ENCODE results near the gene UMPS.
"Not testable (repeated sequence)": the region's sequence is repeated elsewhere in the genome, so short reads cannot be mapped to it uniquely, and the experiment has no call there.

UMPS gene

GRCh38 chr3:124705552-124705951, 24.7 kb upstream of the UMPS start:
- in situ Hi-C loops (cut with MboI; ENCODE audit: low sequenced_read_pairs): no loop called here

DNA sequence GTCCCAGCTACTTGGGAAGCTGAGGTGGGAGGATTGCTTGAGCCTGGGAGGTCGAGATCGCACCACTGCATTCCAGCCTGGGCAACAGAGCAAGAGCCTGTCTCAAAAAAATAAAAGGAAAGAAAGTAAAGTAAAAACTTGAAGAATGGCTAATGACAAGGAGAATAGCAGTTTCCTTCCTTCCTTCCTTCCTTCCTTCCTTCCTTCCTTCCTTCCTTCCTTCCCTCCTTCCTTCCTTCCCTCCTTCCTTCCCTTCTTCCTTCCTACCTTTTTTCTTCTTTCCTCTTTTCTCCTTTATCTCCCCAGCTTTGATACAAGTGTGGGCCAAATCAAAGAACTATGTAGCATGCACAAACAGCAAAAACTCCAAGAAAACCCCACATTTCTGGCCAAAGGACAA, 23.0 kb upstream of the UMPS start:
- in situ Hi-C loops (cut with MboI; ENCODE audit: low sequenced_read_pairs): not testable (repeated sequence)

DNA sequence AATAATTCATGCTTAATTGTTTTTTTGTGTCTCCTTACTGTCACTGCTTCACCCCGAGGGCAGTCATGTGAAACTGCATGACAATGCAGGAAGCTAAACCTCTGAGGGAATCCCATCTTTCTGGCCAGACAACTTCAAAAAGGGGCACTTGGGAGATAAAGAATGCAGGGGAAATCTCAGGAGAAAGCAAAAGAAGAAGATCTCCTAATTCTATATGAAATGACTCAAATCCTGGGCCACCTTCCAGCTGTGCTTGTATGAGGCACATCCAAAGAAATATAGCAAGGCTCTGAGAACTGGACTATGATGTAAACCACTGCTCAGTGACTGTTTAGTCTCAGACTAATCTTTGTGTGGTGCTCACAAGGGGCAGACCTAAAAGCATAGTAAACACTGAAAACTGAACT, 22.6 kb upstream of the UMPS start:
- in situ Hi-C loops (cut with MboI; ENCODE audit: low sequenced_read_pairs): no loop called here

DNA sequence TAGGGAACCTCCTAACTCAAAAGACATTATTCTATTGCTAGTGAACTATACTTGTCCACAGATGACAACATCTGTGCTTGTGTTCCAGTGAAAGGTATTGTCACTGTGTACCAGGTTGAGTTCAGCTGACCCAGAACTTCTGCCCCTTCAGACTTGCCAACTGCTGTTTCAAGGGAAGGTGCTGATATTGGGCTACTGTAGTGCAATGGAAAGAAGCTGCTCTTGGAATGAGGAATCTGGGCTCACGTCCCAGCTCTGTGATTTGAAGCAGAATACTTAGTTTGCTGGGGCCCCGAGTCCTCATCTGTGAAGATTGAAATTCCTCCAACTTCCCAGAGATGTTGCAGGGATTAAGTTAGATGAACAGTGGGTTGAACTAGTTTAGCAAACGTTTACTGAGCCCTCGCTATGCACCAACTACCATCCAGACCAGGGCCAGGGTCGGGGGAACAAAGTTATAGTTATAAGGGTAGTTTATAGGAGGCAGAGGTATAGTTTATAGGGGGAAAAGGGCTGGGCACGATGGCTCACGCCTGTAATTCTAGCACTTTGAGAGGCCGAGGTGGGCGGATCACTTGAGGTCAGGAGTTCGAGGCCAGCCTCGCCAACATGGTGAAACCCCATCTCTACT, 15.9 kb upstream of the UMPS start:
- in situ Hi-C loops (cut with MboI; ENCODE audit: low sequenced_read_pairs): no loop called here

GRCh38 chr3:124722589-124722988, 7.7 kb upstream of the UMPS start:
- in situ Hi-C loops (cut with MboI; ENCODE audit: low sequenced_read_pairs): no loop called here

GRCh38 chr3:124730941-124731297, 667 bp downstream of the UMPS start:
- in situ Hi-C loops (cut with MboI; ENCODE audit: low sequenced_read_pairs): no loop called here

DNA sequence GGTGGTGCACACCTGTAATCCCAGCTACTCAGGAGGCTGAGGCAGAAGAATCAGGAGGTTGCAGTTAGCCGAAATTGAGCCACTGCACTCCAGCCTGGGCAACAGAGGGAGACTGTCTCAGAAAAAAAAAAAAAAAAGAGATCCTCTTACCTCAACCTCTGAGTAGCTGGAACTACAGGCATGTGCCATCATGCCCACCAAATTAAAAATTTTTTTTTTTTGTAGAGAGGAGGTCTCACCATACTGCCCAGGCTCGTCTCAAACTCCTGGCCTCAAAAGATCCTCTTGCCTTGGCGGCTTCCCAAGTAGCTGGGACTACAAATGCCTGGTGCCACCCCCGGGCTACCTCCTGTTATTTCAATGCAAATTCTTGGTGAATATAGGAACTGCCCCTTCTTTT, 1.5 kb downstream of the UMPS start:
- in situ Hi-C loops (cut with MboI; ENCODE audit: low sequenced_read_pairs): no loop called here

DNA sequence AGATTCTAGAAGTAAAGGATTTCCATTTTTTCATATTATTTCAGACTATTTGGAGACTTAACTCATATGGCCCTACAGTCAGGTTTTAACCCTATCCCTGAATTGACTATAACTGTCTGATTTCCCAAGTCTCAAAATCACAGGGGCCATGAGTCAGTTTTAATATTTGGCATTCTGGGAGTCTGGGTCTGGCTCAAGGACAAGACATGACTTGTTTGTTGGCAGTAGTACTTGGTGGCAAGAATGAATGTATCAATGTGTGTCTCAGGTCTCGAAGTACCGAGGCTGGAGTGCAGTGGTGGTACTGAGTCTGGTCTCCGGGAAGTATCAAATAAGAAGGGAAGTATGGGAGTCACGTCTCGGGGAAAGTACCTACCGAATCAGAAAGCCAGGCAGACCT, 10.8 kb downstream of the UMPS start:
- in situ Hi-C loops (cut with MboI; ENCODE audit: low sequenced_read_pairs): no loop called here

DNA sequence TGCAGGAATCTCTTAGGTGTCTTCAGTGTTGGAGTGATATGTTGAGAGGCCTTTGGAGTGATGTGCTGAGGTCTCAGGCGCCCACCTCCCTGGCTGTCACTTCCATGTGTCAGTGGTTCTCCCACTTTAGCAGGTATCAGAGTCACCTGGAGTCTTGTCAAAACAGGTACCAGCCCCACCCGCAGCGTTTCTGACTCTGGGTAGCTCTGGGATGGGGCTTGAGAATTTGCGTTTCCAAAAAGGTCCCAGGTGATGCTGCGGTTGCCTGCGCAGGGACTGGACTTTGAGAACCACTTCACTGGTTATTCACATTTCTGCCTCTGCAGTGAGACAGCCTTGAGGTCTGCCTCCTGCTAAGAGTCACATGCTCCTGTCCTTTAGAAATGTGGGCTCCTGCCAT, 15.5 kb downstream of the UMPS start:
- in situ Hi-C loops (cut with MboI; ENCODE audit: low sequenced_read_pairs): no loop called here

GRCh38 chr3:124747111-124747981, 17.1 kb downstream of the UMPS start:
- in situ Hi-C loops (cut with MboI; ENCODE audit: low sequenced_read_pairs): no loop called here

DNA sequence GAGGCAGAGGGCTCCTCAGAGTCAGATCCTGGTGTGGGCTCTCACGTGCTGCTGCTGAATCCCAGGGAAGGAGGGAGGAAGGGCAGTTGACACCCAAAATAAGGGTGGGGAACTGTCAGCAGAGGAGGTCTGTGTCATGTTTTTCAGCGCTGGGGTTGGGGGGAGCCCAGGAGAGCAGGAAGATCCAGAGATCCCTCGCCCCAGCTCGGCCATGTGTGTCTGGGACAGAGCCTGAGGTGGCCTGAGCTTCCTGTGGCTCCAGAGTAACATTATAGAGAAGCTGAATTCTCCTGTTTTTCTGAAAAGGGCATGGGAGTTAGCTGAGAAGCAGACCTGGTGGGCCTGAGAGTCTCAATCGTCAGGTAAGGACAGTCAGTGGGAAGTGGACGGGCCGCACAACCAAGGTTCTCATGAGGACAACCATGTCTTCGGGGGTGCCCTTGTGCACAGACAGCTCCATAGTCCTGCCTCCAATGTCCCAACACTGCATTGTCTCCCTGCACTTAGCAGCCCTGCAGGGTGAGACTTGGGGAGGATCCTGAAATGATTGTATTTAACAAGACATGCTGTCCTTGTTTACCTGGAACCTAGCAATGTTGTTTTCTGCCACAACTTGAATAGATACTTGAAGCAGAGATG, 18.4 kb downstream of the UMPS start:
- in situ Hi-C loops (cut with MboI; ENCODE audit: low sequenced_read_pairs): no loop called here

DNA sequence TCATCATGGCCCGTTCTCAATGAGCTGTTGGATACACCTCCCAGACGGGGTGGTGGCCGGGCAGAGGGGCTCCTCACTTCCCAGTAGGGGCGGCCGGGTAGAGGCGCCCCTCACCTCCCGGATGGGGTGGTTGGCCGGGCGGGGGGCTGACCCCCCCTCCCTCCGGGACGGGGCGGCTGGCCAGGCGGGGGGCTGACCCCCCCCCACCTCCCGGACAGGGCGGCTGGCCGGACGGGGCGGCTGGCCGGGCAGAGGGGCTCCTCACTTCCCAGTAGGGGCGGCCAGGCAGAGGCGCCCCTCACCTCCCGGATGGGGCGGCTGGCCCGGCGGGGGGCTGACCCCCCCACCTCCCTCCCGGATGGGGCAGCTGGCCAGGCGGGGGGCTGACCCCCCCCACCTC, 19.6 kb downstream of the UMPS start:
- in situ Hi-C loops (cut with MboI; ENCODE audit: low sequenced_read_pairs): not testable (repeated sequence)

GRCh38 chr3:124751501-124751900, 21.2 kb downstream of the UMPS start:
- in situ Hi-C loops (cut with MboI; ENCODE audit: low sequenced_read_pairs): no loop called here

DNA sequence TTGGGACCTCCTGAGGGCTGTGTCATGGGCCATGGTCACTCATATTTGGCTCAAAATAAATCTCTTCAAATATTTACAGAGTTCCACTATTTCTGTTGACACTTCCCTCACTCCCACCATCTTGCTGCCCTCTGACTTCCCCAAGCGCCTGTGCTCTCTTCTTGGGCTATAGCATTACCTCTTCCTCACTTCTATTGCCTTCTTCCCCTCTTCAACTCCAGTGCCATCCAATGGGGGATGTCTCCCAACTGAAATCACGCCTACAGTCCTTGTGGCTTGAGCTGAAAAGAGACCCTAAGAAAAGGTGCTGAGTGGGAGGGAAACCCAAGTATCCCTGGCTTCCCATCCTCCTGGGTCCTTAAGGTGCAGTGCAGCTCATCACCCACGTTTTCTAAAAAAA, 21.8 kb downstream of the UMPS start:
- in situ Hi-C loops (cut with MboI; ENCODE audit: low sequenced_read_pairs): no loop called here

DNA sequence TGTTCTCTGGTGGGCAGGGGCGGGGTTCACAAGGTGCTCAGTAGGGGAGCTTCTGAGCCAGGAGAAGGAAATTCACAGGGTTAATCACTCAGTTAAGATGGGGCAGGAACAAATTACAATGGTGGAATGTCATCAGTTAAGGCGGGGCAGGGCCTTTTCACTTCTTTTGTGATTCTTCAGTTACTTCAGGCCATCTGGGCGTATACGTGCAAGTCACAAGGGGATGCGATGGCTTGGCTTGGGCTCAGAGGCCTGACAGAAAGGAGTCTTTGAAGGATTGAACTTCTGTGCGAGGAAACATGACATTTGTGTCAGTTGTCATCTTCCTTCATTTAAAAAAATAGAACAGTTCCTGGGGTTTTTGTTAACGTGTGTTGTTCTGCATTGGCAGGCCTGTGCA, 27.7 kb downstream of the UMPS start:
- in situ Hi-C loops (cut with MboI; ENCODE audit: low sequenced_read_pairs): not testable (repeated sequence)

DNA sequence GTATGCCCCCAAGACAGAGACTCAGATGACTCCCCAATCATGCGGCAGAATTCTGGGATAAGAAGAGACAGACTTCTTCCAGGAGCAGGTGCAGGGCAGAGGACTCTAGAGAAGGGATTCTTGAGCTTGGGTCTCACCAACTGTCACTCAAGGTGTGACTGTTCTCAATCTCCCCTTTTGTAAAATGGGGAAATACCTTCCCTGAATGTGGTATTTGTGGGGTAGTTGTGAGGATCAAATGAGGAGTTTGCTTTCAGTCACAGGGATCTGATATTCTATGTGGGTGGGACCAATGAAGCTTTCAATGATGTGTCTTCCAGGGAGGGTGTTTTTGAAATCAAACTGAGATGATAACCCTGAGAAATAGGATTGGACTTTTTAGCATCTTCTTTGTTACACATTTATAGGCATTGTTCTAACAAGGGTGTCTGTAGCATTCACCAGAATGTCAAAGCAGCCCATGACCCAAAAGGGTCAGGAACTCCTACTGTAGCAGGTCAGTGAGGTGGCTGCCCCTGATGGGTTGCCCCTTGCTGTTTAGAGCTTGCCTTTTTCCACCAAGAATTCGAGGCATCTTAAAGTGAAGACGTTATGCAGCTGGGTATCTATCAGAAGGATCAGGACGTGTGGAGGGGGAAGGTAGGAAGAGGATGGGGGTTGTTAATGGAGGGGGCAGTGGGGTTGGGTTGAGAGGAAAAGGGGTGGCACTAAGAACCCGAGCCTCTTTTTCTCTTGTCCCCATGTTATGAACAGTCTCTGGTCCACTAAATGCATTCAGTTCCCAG, 28.8 kb downstream of the UMPS start:
- in situ Hi-C loops (cut with MboI; ENCODE audit: low sequenced_read_pairs): no loop called here

DNA sequence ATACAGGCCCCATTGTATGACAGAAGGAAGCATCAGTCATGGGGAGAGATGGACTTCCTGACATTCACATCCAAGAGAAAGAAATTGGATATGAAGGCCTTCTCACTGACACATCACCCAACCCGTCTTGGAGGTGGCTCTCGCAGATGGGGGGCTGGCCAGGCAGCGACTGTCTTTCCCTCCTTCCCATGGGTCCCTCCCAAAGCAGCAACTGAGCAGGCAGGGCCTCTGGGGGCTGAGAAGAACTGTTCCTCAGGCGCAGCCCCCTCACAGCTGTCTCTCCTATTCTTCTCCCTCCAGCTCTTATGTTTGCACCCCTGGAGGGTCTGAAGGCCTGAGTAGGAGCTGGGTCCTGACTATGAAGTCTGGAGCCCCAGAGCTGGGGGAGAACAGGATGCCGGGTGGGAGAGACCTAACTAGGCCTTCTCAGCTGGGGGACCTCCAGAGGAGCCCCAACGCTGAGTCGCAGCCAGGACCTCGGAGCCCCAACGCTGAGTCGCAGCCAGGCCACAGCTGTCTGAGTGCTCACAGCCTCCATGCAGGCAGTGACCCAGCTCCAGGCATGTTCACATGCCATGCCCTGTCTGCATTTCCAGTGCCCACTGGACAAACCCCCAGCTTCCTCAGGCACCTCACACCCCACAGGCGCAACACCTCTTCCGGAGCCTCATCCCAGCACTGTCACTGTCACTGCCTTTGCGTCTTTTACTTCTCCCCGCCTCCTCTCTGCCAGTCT, 29.6 kb downstream of the UMPS start:
- in situ Hi-C loops (cut with MboI; ENCODE audit: low sequenced_read_pairs): no loop called here

- in situ Hi-C loops (cut with MboI; ENCODE audit: low sequenced_read_pairs): no loop called here
These were observed 30.3 kb downstream of the UMPS start for GRCh38 chr3:124760601-124761000.

GRCh38 chr3:124761250-124761796, 31.1 kb downstream of the UMPS start:
- in situ Hi-C loops (cut with MboI; ENCODE audit: low sequenced_read_pairs): no loop called here

DNA sequence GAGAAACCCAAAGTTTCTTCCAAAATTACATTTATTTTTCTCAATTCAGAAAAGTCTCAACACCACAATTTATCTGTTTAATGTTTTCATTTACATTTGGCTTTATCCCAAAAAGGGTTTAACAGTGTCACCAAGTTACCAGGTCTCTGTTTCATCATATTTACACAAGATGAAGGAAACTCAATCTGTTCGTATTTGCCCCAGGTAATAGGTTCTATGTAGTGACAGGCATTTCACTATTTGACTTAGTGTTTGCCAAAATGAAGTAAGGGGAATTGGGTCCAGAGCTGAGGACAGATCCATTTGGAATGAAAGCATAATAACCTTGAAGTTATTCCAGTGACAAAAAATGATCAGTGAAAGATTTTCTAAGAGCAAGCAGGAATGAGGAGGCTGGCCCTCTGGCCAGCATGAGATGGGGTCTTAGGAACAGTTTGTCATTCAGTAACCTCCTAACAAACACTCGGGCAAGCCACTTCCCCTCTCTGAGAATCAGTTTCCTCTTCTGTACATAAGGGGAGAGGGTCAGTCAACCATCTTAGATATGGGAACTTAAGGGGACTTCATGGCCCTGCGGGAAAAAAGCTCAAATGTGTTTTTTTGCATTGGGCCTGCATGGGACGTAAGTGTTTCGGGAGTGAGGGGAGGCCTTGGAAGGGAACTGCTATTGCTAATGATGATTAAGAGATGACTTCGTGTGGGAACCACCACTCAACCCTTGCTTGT, 31.8 kb downstream of the UMPS start:
- in situ Hi-C loops (cut with MboI; ENCODE audit: low sequenced_read_pairs): no loop called here

Data from HL-60/S4 treated with phorbol 12-myristate 13-acetate at 8.2 ng/mL for 4 days and 3 days (cell line).